Left lung (tissue), 10 donors: ENCODE measurements around the gene CAB39. TPM values are rescaled to one million over a fixed set of nuclear protein-coding genes. Genes with fewer than 3 reads are reported as not detected.

Experiments used
- ATAC-seq: fragments of 200-7000 bp; cut with Tn5 transposase; one replicate; pipeline ENCODE4 v1.9.1; 2020; ENCODE audit warnings: moderate library complexity
- DNase-seq, 4 donors: peaks; one replicate each; pipeline ENCODE4 v3.0.0-alpha.2; 2013 to 2020
- H3K27ac ChIP-seq, 2 donors: fragments of 200-600 bp; sonication (generic) in 1 of 2; one replicate each; pipeline versions ENCODE4 v1.5.0 to v1.8.0; 2020 to 2021
- H3K27me3 ChIP-seq, 2 donors: fragments of 200-600 bp; sonication (generic) in 1 of 2; one replicate each; pipeline versions ENCODE4 v1.5.0 to v1.8.0; 2020 to 2021
- H3K36me3 ChIP-seq, 2 donors: fragments of 200-600 bp; sonication (generic) in 1 of 2; one replicate each; pipeline versions ENCODE4 v1.5.0 to v1.8.0; 2020 to 2021
- H3K4me1 ChIP-seq, 2 donors: fragments of 200-600 bp; one replicate each; pipeline ENCODE4 v1.8.0; 2021
- H3K4me3 ChIP-seq, 2 donors: fragments of 200-600 bp; sonication (generic) in 1 of 2; one replicate each; pipeline versions ENCODE4 v1.5.0 to v1.8.0; 2020 to 2021; ENCODE audit warnings: mild to moderate bottlenecking in 1 of 2
- H3K9me3 ChIP-seq, 2 donors: fragments of 200-600 bp; sonication (generic) in 1 of 2; one replicate each; pipeline versions ENCODE4 v1.5.0 to v1.8.0; 2020 to 2021
- CTCF ChIP-seq, 2 donors: fragments of 200-600 bp; sonication (generic) in 1 of 2; IDR thresholded peaks; one replicate each; pipeline versions ENCODE4 v1.5.0 to v1.8.0; 2021; ENCODE audit warnings: antibody characterized with exemption in 2 of 2
- intact Hi-C, 2 donors: fragments of 100-400 bp; cut with DNase I; formaldehyde crosslinking; loops; one replicate each; pipeline versions ENCODE4 v1.11.2 to v1.14.2; 2022
- polyA plus RNA-seq, 6 donors: library from polyadenylated mRNA; unstranded; fragments of 120-200 nt; gene quantifications; one replicate each; pipeline ENCODE4 v1.2.1, GENCODE V29; 2013; ENCODE audit not compliant: insufficient read length in 6 of 6
- total RNA-seq, 2 donors: library from RNA; stranded (reverse); fragmentation: NEBNext Ultra II Directional; extraction: Animal tissue kit (Norgen Biotek cat#: 25700); gene quantifications; one replicate each; pipeline ENCODE4 v1.2.1, GENCODE V29; 2021
- donor health status: DM: no; HTN: yes; CAD: no.
- donor health status: DM: no; HTN: no; CAD: no.

CAB39 gene
- total and polyA plus RNA-seq, 8 donors = 52.9 to 86.5 (median 63.3) TPM

DNA sequence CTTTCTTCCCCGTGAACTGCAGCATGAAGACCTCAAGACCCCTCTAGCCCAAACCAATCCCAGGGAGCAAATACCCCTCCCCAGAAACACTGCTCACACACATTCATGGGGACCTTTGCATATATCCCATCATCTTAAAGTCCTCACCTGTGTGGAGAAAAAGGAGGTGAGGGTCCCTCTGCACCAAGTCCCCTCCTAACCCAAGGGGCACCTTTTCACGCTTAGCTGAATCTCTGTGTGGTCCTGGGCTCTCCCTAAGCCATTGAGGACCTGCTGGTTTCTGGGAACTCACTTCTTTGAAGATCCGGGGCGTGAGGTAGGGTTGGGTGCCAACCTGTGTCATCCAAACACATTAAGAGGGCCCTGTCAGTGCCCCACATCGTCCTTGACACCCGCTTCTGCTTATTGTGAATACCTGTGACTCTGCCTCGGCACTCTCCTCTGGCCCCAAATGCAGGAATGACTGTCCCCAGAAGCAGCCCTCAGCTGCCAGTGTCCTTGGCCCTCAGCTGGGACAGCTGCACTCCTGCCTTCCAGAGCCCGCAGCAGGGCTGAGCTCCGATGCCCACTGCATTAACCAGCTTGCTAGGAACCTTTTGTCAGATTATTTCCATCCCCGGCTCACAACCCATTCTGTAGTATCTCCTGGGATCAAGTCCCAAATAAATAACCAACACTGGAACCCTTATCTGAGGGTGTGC is 110.8 kb downstream of the CAB39 start:
- Histone ChIP-seq H3K9me3 (no peaks in the 10 kb centered on the region), H3K36me3 (peaks cover 0 to 40% of the 10 kb centered on the region in 2 donors), H3K4me1 (peaks cover 10 to 13% of the 10 kb centered on the region in 2 donors), H3K27me3 (peaks cover 7 to 38% of the 10 kb centered on the region in 2 donors), H3K4me3 (no peak overlapping the region), H3K27ac (no peak overlapping the region)
- ATAC-seq = no peak
- no peak for DNase-seq
- TF ChIP-seq CTCF (IDR thresholded peaks at IDR 0.05) = no peak
- intact Hi-C loops = loop anchor here in 1 of 2 donors (5.0 kb wide), 1 partner anchor 164 kb away; no protein-coding TSS in a partner anchor

GRCh38 chr2:230824406-230824978 is 111.8 kb downstream of the CAB39 start:
- intact Hi-C loops = loop anchor here in 1 of 2 donors (5.0 kb wide), 1 partner anchor 163 kb away; no protein-coding TSS in a partner anchor
- peak; percentile 54 to 75 for TF ChIP-seq CTCF (IDR thresholded peaks at IDR 0.05)
- DNase-seq (peak in 2 of 4 donors; percentile 76 to 89), ATAC-seq (peak; percentile 88)
- H3K36me3 ChIP-seq = peaks cover 0 to 29% of the 10 kb centered on the region in 2 donors
- no peak overlapping the region for H3K4me3 ChIP-seq
- H3K9me3 ChIP-seq = no peaks in the 10 kb centered on the region
- peaks cover 10 to 49% of the 10 kb centered on the region in 2 donors for H3K27me3 ChIP-seq
- peaks cover 11 to 15% of the 10 kb centered on the region in 2 donors for H3K4me1 ChIP-seq
- H3K27ac ChIP-seq = no peak overlapping the region

DNA sequence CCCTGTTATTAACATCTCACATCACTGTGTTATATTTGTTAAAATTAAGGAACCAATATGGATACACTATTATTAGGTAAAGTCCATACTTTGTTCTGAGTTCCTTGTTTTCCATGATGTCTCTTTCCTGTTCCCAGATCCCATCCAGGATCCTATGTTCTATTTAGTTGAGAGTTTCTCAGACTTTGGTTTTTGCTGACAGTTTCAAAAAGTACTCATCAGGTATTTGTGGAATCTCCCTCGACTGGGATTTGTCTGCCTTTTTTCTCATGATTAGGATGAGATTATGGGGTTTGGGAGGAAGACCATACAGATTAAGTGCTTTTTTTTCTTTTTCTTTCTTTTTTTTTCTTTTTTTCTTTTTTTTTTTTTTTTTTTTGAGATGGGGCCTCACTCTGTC is 112.7 kb downstream of the CAB39 start:
- no peak overlapping the region for H3K4me3 ChIP-seq
- H3K9me3 ChIP-seq = no peaks in the 10 kb centered on the region
- peaks cover 0 to 20% of the 10 kb centered on the region in 2 donors for H3K36me3 ChIP-seq
- no peak for DNase-seq
- H3K4me1 ChIP-seq = peaks cover 11 to 15% of the 10 kb centered on the region in 2 donors
- H3K27ac ChIP-seq = no peak overlapping the region
- no peak for TF ChIP-seq CTCF (IDR thresholded peaks at IDR 0.05)
- no peak for ATAC-seq
- intact Hi-C loops = no loop called here
- H3K27me3 ChIP-seq = peaks cover 10 to 57% of the 10 kb centered on the region in 2 donors

DNA sequence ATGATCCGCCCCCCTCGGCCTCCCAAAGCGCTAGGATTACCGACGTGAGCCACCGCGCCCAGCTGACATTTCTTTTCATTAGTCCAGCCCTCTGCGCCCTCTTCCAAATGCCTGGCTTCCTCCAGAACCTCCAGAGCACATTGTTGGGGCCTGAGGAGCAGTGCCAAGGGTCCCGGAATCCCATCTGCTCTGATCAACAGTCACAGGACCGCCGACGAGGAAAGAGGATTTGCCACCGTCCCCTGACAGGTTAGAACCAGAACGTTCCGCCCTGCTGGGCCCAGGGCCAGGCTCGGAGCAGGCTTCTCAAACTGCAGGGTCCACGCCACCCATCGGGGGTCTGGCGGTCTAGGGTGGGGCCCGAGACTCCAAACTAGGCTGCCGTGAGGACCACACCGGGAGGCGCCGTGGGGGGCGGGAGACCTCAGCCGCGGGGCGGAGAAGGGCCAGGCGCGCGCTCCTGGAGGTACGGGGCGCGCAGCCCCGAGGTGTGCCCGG is 115.2 kb downstream of the CAB39 start:
- intact Hi-C loops = no loop called here
- Histone ChIP-seq H3K36me3 (no peaks in the 10 kb centered on the region), H3K4me3 (peak overlapping the region; percentile 21 to 27), H3K27ac (no peak overlapping the region), H3K9me3 (no peaks in the 10 kb centered on the region), H3K27me3 (peaks cover 10 to 76% of the 10 kb centered on the region in 2 donors), H3K4me1 (peaks cover 11 to 15% of the 10 kb centered on the region in 2 donors)
- peak in 1 of 4 donors; percentile 71 for DNase-seq
- ATAC-seq = no peak
- TF ChIP-seq CTCF (IDR thresholded peaks at IDR 0.05) = no peak
